ENCODE results near the gene PIPOX.

Gene PIPOX

GRCh38 chr17:29103341-29103740, 60.4 kb downstream of the PIPOX start:
- no peak for DNase-seq

All from NCI-H2029 treated with DMSO at 0.1 percent for 48 hours (cell line).